Endothelial cell of umbilical vein (primary cell): Measurements from ENCODE around the gene CNPY1. TPM values are rescaled to one million over a fixed set of nuclear protein-coding genes. Genes with fewer than 3 reads are reported as not detected.

Experiments
- BruUV-seq: library from RNA; stranded (reverse); fragments of 400-500 nt; replicated peaks from 2 replicates; lab custom pipeline; 2021; lab: Mats Ljungman, UMichigan
- CTCF ChIA-PET: fragments of 300-600, 350-600 bp; sonication (Branson Sonifier 250); formaldehyde crosslinking; loops from one replicate; lab custom pipeline; 2021; ENCODE audit warnings: antibody characterized with exemption, inconsistent platforms; lab: Charles Lee
- POLR2A ChIA-PET: fragments of 300-600, 350-600 bp; sonication (Branson Sonifier 250); formaldehyde crosslinking; loops from one replicate; lab custom pipeline; 2021; ENCODE audit warnings: antibody characterized with exemption, inconsistent platforms; lab: Charles Lee
- DNase-seq: peaks from one replicate; pipeline ENCODE4 v3.0.0-alpha.2; 2011; ENCODE audit warnings: low read depth, low spot score
- FAIRE-seq: peaks from 2 replicates; lab custom pipeline; 2011; peaks lifted over from hg19 to GRCh38; lab: Jason Lieb, UNC
- H2AFZ ChIP-seq: 2 replicates; pipeline ENCODE4 v1.6.0; 2012; ENCODE audit warnings: low read depth, low read length, control low read depth, inconsistent platforms
- H3K27ac ChIP-seq: 2 replicates; pipeline ENCODE4 v1.5.1; 2011; ENCODE audit warnings: low read depth, mild to moderate bottlenecking, control low read depth, low read length, moderate library complexity; ENCODE audit not compliant: insufficient read depth
- H3K27me3 ChIP-seq, 2 experiments: 2 replicates each; pipeline versions ENCODE4 v1.6.0 to v1.6.1; 2011; ENCODE audit warnings: low read length in 2 of 2, mixed read lengths in 1 of 2; ENCODE audit not compliant: control insufficient read depth in 2 of 2, insufficient read depth in 2 of 2
- H3K36me3 ChIP-seq, 2 experiments: 2 replicates in 1 of 2; 3 replicates in 1 of 2; pipeline ENCODE4 v1.5.1; 2011; ENCODE audit warnings: low read length in 2 of 2, mild to moderate bottlenecking in 1 of 2, moderate library complexity in 1 of 2; ENCODE audit not compliant: control insufficient read depth in 2 of 2, insufficient read depth in 2 of 2; ENCODE audit errors: extremely low read depth in 1 of 2
- H3K4me1 ChIP-seq: 3 replicates; pipeline ENCODE4 v1.5.1; 2011; ENCODE audit warnings: mild to moderate bottlenecking, low read length; ENCODE audit not compliant: control insufficient read depth, insufficient read depth; ENCODE audit errors: extremely low read depth
- H3K4me2 ChIP-seq: 2 replicates; pipeline ENCODE4 v1.6.1; 2011; ENCODE audit warnings: low read length, control low read depth, mixed read lengths; ENCODE audit not compliant: insufficient read depth
- H3K4me3 ChIP-seq, 3 experiments: fragments of 200-600 bp in 1 of 3; sonication (generic), shearing (Covaris generic) in 1 of 3; replicated peaks in 1 of 3; 2 replicates each; pipeline ENCODE4 v1.5.1; 2011 to 2016; ENCODE audit warnings: control low read depth in 3 of 3, low read length in 3 of 3, mild to moderate bottlenecking in 2 of 3, inconsistent platforms in 1 of 3, low read depth in 1 of 3, moderate library complexity in 1 of 3; ENCODE audit not compliant: insufficient read depth in 1 of 3
- H3K79me2 ChIP-seq: 2 replicates; pipeline ENCODE4 v1.6.0; 2012; ENCODE audit warnings: low read length, inconsistent platforms; ENCODE audit not compliant: control insufficient read depth, insufficient read depth
- H3K9ac ChIP-seq: replicated peaks from 2 replicates; pipeline ENCODE3; 2011; ENCODE audit warnings: low read length, control low read depth; ENCODE audit not compliant: insufficient read depth; ENCODE audit errors: extremely low read depth
- H3K9me1 ChIP-seq: replicated peaks from 3 replicates; pipeline ENCODE4 v1.6.0; 2011; ENCODE audit warnings: mild to moderate bottlenecking, low read length; ENCODE audit not compliant: control insufficient read depth, insufficient read depth; ENCODE audit errors: extremely low read depth
- H3K9me3 ChIP-seq: replicated peaks from 2 replicates; pipeline ENCODE4 v1.5.1; 2012; ENCODE audit warnings: low read length, inconsistent platforms; ENCODE audit not compliant: control insufficient read depth, insufficient read depth
- H4K20me1 ChIP-seq: replicated peaks from 2 replicates; pipeline ENCODE3; 2011; ENCODE audit warnings: mild to moderate bottlenecking, low read length; ENCODE audit not compliant: control insufficient read depth, insufficient read depth; ENCODE audit errors: extremely low read depth
- CTCF ChIP-seq, 2 donors: IDR thresholded peaks; 1 replicate in 1 of 2; 2 replicates in 1 of 2; pipeline ENCODE4 v1.5.1; 2011; ENCODE audit warnings: low read length in 2 of 2, mild to moderate bottlenecking in 2 of 2, moderate library complexity in 2 of 2, control low read depth in 1 of 2, inconsistent platforms in 1 of 2, low read depth in 1 of 2; ENCODE audit not compliant: insufficient read depth in 1 of 2; ENCODE audit errors: extremely low read depth in 1 of 2
- EZH2 ChIP-seq: IDR thresholded peaks from 2 replicates; pipeline ENCODE4 v1.6.1; 2012; ENCODE audit warnings: borderline replicate concordance, low read depth, mild to moderate bottlenecking, moderate library complexity, low read length, inconsistent platforms; ENCODE audit not compliant: severe bottlenecking
- FOS ChIP-seq: IDR thresholded peaks from 2 replicates; pipeline ENCODE4 v1.6.1; 2011; ENCODE audit warnings: mild to moderate bottlenecking, low read length, moderate library complexity, borderline replicate concordance; ENCODE audit not compliant: insufficient read depth
- GATA2 ChIP-seq: IDR thresholded peaks from 2 replicates; pipeline ENCODE4 v1.7.0; 2011; ENCODE audit warnings: low read depth, mild to moderate bottlenecking, moderate library complexity, mixed read lengths, low read length; ENCODE audit not compliant: insufficient read length, insufficient read depth
- JUN ChIP-seq: IDR thresholded peaks from 2 replicates; pipeline ENCODE4 v1.6.1; 2011; ENCODE audit warnings: borderline replicate concordance, low read depth; ENCODE audit not compliant: insufficient read length, insufficient read depth
- MYC ChIP-seq: IDR thresholded peaks from one replicate; pipeline ENCODE4 v1.6.1; 2011; ENCODE audit warnings: mild to moderate bottlenecking, low read depth, low read length
- POLR2A ChIP-seq: IDR thresholded peaks from 2 replicates; pipeline ENCODE4 v1.6.1; 2012; ENCODE audit warnings: low read depth, mild to moderate bottlenecking, control low read depth, low read length
- POLR2AphosphoS5 ChIP-seq: IDR thresholded peaks from 2 replicates; pipeline ENCODE4 v1.6.1; 2012; ENCODE audit warnings: low read depth, mild to moderate bottlenecking, control low read depth, low read length, moderate library complexity; ENCODE audit not compliant: insufficient read depth
- dilution Hi-C: fragments of 300-500 bp; cut with MboI; formaldehyde crosslinking; loops from one replicate; pipeline ENCODE4 v1.15.0; 2019; ENCODE audit warnings: low sequenced_read_pairs; ENCODE audit not compliant: extremely low pct_ligation_motif_present
- intact Hi-C: fragments of 100-400 bp; cut with micrococcal nuclease; formaldehyde crosslinking; loops from one replicate; pipeline ENCODE4 v1.10.0; 2022
- polyA plus RNA-seq, 4 experiments: library from polyadenylated mRNA; depleted of rRNA in 3 of 4; stranded (reverse) in 3 of 4; unstranded in 1 of 4; fragments of >200 nt; gene quantifications; 2 replicates each; pipeline versions ENCODE4 v1.2.1 to v1.2.3, GENCODE V29; 2011 to 2012; ENCODE audit warnings: missing spikeins in 1 of 4
- total RNA-seq: library from RNA; stranded (reverse); gene quantifications from 2 replicates; pipeline ENCODE4 v1.2.3, GENCODE V29; 2021
- TF ChIP-seq, protein P1 (sequence below): IDR thresholded peaks from 2 replicates; pipeline ENCODE4 v1.6.1; 2011; ENCODE audit not compliant: insufficient read depth, insufficient read length

The CNPY1 gene
- total and polyA plus RNA-seq, 2 donors (not counting 3 experiments of a cell fraction or from before 2014, with no cell fraction given), result not detected

GRCh38 chr7:155452505-155453295, 93.7 kb downstream of the CNPY1 start:
- Histone ChIP-seq H3K9me1 (no peaks in the 10 kb centered on the region), H3K27me3 (peaks cover 87 to 94% of the 10 kb centered on the region in 2 experiments), H3K27ac (no peak overlapping the region), H3K36me3 (no peaks in the 10 kb centered on the region), H3K4me1 (no peaks in the 10 kb centered on the region), H3K79me2 (no peaks in the 10 kb centered on the region), H3K4me3 (no peak overlapping the region), H2AFZ (no peak overlapping the region), H3K9ac (no peak overlapping the region), H3K9me3 (no peaks in the 10 kb centered on the region), H3K4me2 (no peak overlapping the region), H4K20me1 (no peaks in the 10 kb centered on the region)
- no peak for DNase-seq
- ChIA-PET POLR2A (interaction anchor here (0.7 kb wide), 1 partner anchor 433 kb away, joined by 3 read pairs; no protein-coding TSS in a partner anchor), CTCF (no interaction called here)
- intact Hi-C loops, result loop anchor here (10.0 kb wide), 1 partner anchor 312 kb away; no protein-coding TSS in a partner anchor
- TF ChIP-seq FOS (no peak), JUN (no peak), MYC (no peak), POLR2AphosphoS5 (no peak), POLR2A (no peak), CTCF (IDR thresholded peaks at IDR 0.05; ENCODE audit: extremely low read depth in 1 of 2, insufficient read depth in 1 of 2, low read depth in 1 of 2, low read length in 2 of 2) (no peak), GATA2 (no peak), EZH2 (no peak)
- TF ChIP-seq, protein P1, sequence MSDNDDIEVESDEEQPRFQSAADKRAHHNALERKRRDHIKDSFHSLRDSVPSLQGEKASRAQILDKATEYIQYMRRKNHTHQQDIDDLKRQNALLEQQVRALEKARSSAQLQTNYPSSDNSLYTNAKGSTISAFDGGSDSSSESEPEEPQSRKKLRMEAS, result no peak
- FAIRE-seq, result no peak
- no TSS peak for BruUV-seq
- dilution Hi-C loops, result no loop called here
